ENCODE results near the gene KIF1A.

KIF1A gene

GRCh38 chr2:240819858-240820606, at the start of gene KIF1A:
Gene KIF1A, minus strand, starts transcription at chr2:240820219. Its CDS starts 22,467 bp downstream, at chr2:240797752.
- DNase-seq (ENCODE audit: low spot score): no peak

GRCh38 chr2:240869109-240869955, 49.3 kb upstream of the KIF1A start:
- DNase-seq (ENCODE audit: low spot score): no peak

GRCh38 chr2:240868286-240869108, 48.5 kb upstream of the KIF1A start, which contains the start of gene AGXT:
Gene AGXT, plus strand, starts transcription at chr2:240868824. Its CDS starts 42 bp downstream, at chr2:240868866.
- DNase-seq (ENCODE audit: low spot score): no peak

GRCh38 chr2:240865391-240865790, 45.4 kb upstream of the KIF1A start:
- no peak for DNase-seq (ENCODE audit: low spot score)

GRCh38 chr2:240864475-240864874, 44.5 kb upstream of the KIF1A start:
- DNase-seq (ENCODE audit: low spot score): no peak

- no peak for DNase-seq (ENCODE audit: low spot score)
These were observed 41.5 kb upstream of the KIF1A start for GRCh38 chr2:240861547-240861946.

- DNase-seq (ENCODE audit: low spot score): no peak
These were observed 38.9 kb upstream of the KIF1A start for GRCh38 chr2:240858871-240859270.

- no peak for DNase-seq (ENCODE audit: low spot score)
These were observed 38.3 kb upstream of the KIF1A start for GRCh38 chr2:240858321-240858720.

GRCh38 chr2:240857039-240858008, 37.3 kb upstream of the KIF1A start:
- DNase-seq (ENCODE audit: low spot score): no peak

- no peak for DNase-seq (ENCODE audit: low spot score)
These were observed 36.3 kb upstream of the KIF1A start for GRCh38 chr2:240856151-240856980.

- DNase-seq (ENCODE audit: low spot score): no peak
These were observed 35.7 kb upstream of the KIF1A start for GRCh38 chr2:240855670-240856069.

- DNase-seq (ENCODE audit: low spot score): no peak
These were observed 32.8 kb upstream of the KIF1A start for GRCh38 chr2:240852671-240853314.

GRCh38 chr2:240851078-240851991, 31.3 kb upstream of the KIF1A start:
- peak; percentile 90 for DNase-seq (ENCODE audit: low spot score)

GRCh38 chr2:240850756-240851077, 30.7 kb upstream of the KIF1A start:
- no peak for DNase-seq (ENCODE audit: low spot score)

- no peak for DNase-seq (ENCODE audit: low spot score)
These were observed 30.0 kb upstream of the KIF1A start for GRCh38 chr2:240850026-240850425.

GRCh38 chr2:240848900-240849680, 29.1 kb upstream of the KIF1A start:
- no peak for DNase-seq (ENCODE audit: low spot score)

- DNase-seq (ENCODE audit: low spot score): no peak
These were observed 27.8 kb upstream of the KIF1A start for GRCh38 chr2:240847817-240848216.
